AG04450 (cell line): Measurements from ENCODE around the gene GNAS-AS1. TPM values are rescaled to one million over a fixed set of nuclear protein-coding genes. Genes with fewer than 3 reads are reported as not detected.

ENCODE experiments used
- CTCF ChIA-PET: fragments of 300-600, 350-600 bp; formaldehyde crosslinking; extraction: SDS; loops from one replicate; lab custom pipeline; 2022; ENCODE audit warnings: antibody characterized with exemption, inconsistent platforms; lab: Charles Lee
- POLR2A ChIA-PET: fragments of 350-600 bp; formaldehyde crosslinking; extraction: SDS; loops from one replicate; lab custom pipeline; 2021; ENCODE audit warnings: antibody characterized with exemption, inconsistent platforms; lab: Yijun Ruan, JAX
- DNase-seq: peaks from one replicate; pipeline ENCODE4 v3.0.0-alpha.2; 2011; ENCODE audit warnings: low read depth, low spot score
- H3K27ac ChIP-seq: one replicate; pipeline ENCODE4 v1.5.1; 2012; ENCODE audit warnings: low read depth, low read length, control low read depth
- H3K27me3 ChIP-seq: one replicate; pipeline ENCODE4 v1.6.0; 2012; ENCODE audit warnings: low read length; ENCODE audit not compliant: control insufficient read depth, insufficient read depth
- H3K4me3 ChIP-seq: 2 replicates; pipeline ENCODE4 v1.5.1; 2011; ENCODE audit warnings: mild to moderate bottlenecking, low read depth, low read length, control low read depth
- H3K9me3 ChIP-seq: 2 replicates; pipeline ENCODE4 v1.5.1; 2012; ENCODE audit warnings: low read length; ENCODE audit not compliant: control insufficient read depth, insufficient read depth
- polyA plus RNA-seq: library from polyadenylated mRNA; depleted of rRNA; stranded (reverse); fragments of >200 nt; gene quantifications from 2 replicates; pipeline ENCODE4 v1.2.3, GENCODE V29; 2011
- TF ChIP-seq, protein P1 (sequence below): IDR thresholded peaks from 2 replicates; pipeline ENCODE4 v1.5.1; 2011; ENCODE audit warnings: low read depth, low read length, control low read depth, inconsistent platforms

GNAS-AS1 gene
- polyA plus RNA-seq, 1 experiment = 0.52 TPM

GRCh38 chr20:58875111-58875510, 24.4 kb upstream of the GNAS-AS1 start:
- Histone ChIP-seq H3K27me3 (peaks cover 11% of the 10 kb centered on the region), H3K27ac (no peak overlapping the region), H3K4me3 (no peak overlapping the region), H3K9me3 (peaks cover 3% of the 10 kb centered on the region; the same call in 1 of the 2 replicates)
- ChIA-PET POLR2A (no interaction called here), CTCF (interaction anchor here (0.6 kb wide), 1 partner anchor 213 kb away, joined by 4 read pairs; no protein-coding TSS in a partner anchor)
- TF ChIP-seq, protein P1, sequence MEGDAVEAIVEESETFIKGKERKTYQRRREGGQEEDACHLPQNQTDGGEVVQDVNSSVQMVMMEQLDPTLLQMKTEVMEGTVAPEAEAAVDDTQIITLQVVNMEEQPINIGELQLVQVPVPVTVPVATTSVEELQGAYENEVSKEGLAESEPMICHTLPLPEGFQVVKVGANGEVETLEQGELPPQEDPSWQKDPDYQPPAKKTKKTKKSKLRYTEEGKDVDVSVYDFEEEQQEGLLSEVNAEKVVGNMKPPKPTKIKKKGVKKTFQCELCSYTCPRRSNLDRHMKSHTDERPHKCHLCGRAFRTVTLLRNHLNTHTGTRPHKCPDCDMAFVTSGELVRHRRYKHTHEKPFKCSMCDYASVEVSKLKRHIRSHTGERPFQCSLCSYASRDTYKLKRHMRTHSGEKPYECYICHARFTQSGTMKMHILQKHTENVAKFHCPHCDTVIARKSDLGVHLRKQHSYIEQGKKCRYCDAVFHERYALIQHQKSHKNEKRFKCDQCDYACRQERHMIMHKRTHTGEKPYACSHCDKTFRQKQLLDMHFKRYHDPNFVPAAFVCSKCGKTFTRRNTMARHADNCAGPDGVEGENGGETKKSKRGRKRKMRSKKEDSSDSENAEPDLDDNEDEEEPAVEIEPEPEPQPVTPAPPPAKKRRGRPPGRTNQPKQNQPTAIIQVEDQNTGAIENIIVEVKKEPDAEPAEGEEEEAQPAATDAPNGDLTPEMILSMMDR = no peak
- no peak for DNase-seq

DNA sequence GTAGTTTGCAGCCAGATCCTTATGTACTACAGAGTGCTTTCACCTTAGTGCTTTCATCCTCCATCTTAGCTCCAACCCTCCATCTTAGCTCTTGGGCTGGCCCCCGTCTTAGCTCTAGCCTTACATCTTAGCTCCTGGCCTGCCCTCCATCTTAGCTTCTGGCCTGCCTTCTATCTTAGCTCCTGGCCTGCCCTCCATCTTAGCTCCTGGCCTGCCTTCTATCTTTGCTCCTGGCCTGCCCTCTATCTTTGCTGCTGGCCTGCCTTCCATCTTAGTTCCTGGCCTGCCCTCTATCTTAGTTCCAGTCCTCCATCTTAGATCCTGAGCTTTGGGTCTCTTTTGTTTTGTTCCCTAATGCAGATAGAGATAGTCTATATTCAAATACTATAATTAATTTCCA, 23.8 kb upstream of the GNAS-AS1 start:
- H3K27me3 ChIP-seq = peaks cover 8% of the 10 kb centered on the region
- TF ChIP-seq, protein P1 = no peak
- CTCF ChIA-PET = no interaction called here
- H3K27ac ChIP-seq = no peak overlapping the region
- H3K4me3 ChIP-seq = no peak overlapping the region
- POLR2A ChIA-PET = no interaction called here
- no peak for DNase-seq
- H3K9me3 ChIP-seq = peaks cover 3% of the 10 kb centered on the region; the same call in 1 of the 2 replicates

- POLR2A ChIA-PET = no interaction called here
- H3K27ac ChIP-seq = no peak overlapping the region
- CTCF ChIA-PET = interaction anchor here (0.9 to 1.8 kb wide), 6 partner anchors 12 to 624 kb away, joined by 3 to 9 read pairs (median 4); no protein-coding TSS in a partner anchor
- DNase-seq = no peak
- TF ChIP-seq, protein P1 = no peak
- peaks cover 2% of the 10 kb centered on the region for H3K27me3 ChIP-seq
- peaks cover 3% of the 10 kb centered on the region; the same call in 1 of the 2 replicates for H3K9me3 ChIP-seq
- no peak overlapping the region for H3K4me3 ChIP-seq
Measured at GRCh38 chr20:58871533-58872102, 20.9 kb upstream of the GNAS-AS1 start.

- peaks cover 10% of the 10 kb centered on the region for H3K27me3 ChIP-seq
- DNase-seq = no peak
- peak overlapping the region; percentile 11 for H3K27ac ChIP-seq
- TF ChIP-seq, protein P1 = peak; percentile 99
- POLR2A ChIA-PET = interaction anchor here (1.0 to 1.3 kb wide), 2 partner anchors 161 to 352 kb away, joined by 3 to 4 read pairs; partner anchors contain the start of gene ATP5F1E
- peaks cover 3% of the 10 kb centered on the region; the same call in 1 of the 2 replicates for H3K9me3 ChIP-seq
- no peak overlapping the region for H3K4me3 ChIP-seq
- CTCF ChIA-PET = interaction anchor here (0.6 to 2.1 kb wide), 48 partner anchors 9 to 1116 kb away, joined by 3 to 26 read pairs (median 5); no protein-coding TSS in a partner anchor
Measured at GRCh38 chr20:58870293-58871014, 19.8 kb upstream of the GNAS-AS1 start.
